ENCODE results near the gene SSX2IP. TPM values are rescaled to one million over a fixed set of nuclear protein-coding genes. Genes with fewer than 3 reads are reported as not detected.
A peak's percentile ranks its signal among the peaks of the same experiment; 100 is the strongest.

Gene SSX2IP
- total and polyA plus RNA-seq, 2 experiments from 2014 or later = 23.2 to 28.4 TPM

DNA sequence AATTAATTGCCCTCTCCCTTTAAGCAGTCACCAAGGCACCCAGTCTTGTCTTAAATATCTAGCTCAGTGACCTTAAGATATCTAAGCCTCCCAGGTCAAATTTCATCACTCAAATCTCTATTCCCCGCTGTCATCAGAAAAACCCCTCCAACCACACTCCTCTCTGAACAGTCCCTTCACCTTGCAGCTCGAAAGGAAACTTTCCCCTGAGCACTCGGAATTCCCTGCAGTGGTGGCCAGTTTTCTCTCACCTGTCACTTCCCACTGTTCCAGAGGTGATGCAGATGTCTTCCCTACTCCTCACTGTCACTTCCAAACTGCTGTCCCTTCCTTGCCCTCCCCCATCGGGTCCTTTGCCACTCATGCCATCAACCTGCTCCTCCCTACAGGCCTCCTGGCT is 15.3 kb upstream of the SSX2IP start:
- Mint-ChIP-seq H3K4me1 (peaks cover 17% of the 10 kb centered on the region), H3K4me3 (no peak overlapping the region), H3K36me3 (ENCODE audit: low read depth) (no peaks in the 10 kb centered on the region), H3K27me3 (ENCODE audit: insufficient read depth, low read depth, poor library complexity) (no peaks in the 10 kb centered on the region), H3K27ac (no peak overlapping the region), H3K9me3 (no peaks in the 10 kb centered on the region)
- Histone ChIP-seq H3K27me3 (ENCODE audit: insufficient read depth) (no peaks in the 10 kb centered on the region), H4K20me1 (replicated peaks; ENCODE audit: insufficient read depth) (no peaks in the 10 kb centered on the region), H2AFZ (peak overlapping the region; percentile 44), H3K4me2 (peak overlapping the region; percentile 29; the same call in 1 of the 2 replicates), H3F3A (replicated peaks; ENCODE audit: low read depth) (no peaks in the 10 kb centered on the region), H3K4me3 (no peak overlapping the region), H3K79me2 (replicated peaks; ENCODE audit: insufficient read depth) (no peaks in the 10 kb centered on the region), H3K9me2 (ENCODE audit: insufficient read depth) (peaks cover 15% of the 10 kb centered on the region), H3K4me1 (ENCODE audit: insufficient read depth) (peaks cover 34% of the 10 kb centered on the region), H3K36me3 (ENCODE audit: insufficient read depth) (no peaks in the 10 kb centered on the region), H3K27ac (ENCODE audit: low read depth) (no peak overlapping the region)
- ATAC-seq = no peak
- TF ChIP-seq, protein P1, sequence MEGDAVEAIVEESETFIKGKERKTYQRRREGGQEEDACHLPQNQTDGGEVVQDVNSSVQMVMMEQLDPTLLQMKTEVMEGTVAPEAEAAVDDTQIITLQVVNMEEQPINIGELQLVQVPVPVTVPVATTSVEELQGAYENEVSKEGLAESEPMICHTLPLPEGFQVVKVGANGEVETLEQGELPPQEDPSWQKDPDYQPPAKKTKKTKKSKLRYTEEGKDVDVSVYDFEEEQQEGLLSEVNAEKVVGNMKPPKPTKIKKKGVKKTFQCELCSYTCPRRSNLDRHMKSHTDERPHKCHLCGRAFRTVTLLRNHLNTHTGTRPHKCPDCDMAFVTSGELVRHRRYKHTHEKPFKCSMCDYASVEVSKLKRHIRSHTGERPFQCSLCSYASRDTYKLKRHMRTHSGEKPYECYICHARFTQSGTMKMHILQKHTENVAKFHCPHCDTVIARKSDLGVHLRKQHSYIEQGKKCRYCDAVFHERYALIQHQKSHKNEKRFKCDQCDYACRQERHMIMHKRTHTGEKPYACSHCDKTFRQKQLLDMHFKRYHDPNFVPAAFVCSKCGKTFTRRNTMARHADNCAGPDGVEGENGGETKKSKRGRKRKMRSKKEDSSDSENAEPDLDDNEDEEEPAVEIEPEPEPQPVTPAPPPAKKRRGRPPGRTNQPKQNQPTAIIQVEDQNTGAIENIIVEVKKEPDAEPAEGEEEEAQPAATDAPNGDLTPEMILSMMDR (conservative IDR thresholded peaks at IDR 0.05; ENCODE audit: low read depth in 2 of 2) = no peak
- TF ChIP-seq, protein P2, sequence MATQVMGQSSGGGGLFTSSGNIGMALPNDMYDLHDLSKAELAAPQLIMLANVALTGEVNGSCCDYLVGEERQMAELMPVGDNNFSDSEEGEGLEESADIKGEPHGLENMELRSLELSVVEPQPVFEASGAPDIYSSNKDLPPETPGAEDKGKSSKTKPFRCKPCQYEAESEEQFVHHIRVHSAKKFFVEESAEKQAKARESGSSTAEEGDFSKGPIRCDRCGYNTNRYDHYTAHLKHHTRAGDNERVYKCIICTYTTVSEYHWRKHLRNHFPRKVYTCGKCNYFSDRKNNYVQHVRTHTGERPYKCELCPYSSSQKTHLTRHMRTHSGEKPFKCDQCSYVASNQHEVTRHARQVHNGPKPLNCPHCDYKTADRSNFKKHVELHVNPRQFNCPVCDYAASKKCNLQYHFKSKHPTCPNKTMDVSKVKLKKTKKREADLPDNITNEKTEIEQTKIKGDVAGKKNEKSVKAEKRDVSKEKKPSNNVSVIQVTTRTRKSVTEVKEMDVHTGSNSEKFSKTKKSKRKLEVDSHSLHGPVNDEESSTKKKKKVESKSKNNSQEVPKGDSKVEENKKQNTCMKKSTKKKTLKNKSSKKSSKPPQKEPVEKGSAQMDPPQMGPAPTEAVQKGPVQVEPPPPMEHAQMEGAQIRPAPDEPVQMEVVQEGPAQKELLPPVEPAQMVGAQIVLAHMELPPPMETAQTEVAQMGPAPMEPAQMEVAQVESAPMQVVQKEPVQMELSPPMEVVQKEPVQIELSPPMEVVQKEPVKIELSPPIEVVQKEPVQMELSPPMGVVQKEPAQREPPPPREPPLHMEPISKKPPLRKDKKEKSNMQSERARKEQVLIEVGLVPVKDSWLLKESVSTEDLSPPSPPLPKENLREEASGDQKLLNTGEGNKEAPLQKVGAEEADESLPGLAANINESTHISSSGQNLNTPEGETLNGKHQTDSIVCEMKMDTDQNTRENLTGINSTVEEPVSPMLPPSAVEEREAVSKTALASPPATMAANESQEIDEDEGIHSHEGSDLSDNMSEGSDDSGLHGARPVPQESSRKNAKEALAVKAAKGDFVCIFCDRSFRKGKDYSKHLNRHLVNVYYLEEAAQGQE (IDR thresholded peaks at IDR 0.05; ENCODE audit: unreplicated experiment) = no peak
- TF ChIP-seq EZH2phosphoT487 (IDR thresholded peaks at IDR 0.05; ENCODE audit: unreplicated experiment) (no peak), POLR2AphosphoS5 (IDR thresholded peaks at IDR 0.05; ENCODE audit: low read depth) (no peak), EZH2 (IDR thresholded peaks at IDR 0.05; ENCODE audit: low read depth, unreplicated experiment) (no peak), NANOG (IDR thresholded peaks at IDR 0.05; ENCODE audit: borderline replicate concordance) (no peak)
- TF ChIP-seq, protein P3, sequence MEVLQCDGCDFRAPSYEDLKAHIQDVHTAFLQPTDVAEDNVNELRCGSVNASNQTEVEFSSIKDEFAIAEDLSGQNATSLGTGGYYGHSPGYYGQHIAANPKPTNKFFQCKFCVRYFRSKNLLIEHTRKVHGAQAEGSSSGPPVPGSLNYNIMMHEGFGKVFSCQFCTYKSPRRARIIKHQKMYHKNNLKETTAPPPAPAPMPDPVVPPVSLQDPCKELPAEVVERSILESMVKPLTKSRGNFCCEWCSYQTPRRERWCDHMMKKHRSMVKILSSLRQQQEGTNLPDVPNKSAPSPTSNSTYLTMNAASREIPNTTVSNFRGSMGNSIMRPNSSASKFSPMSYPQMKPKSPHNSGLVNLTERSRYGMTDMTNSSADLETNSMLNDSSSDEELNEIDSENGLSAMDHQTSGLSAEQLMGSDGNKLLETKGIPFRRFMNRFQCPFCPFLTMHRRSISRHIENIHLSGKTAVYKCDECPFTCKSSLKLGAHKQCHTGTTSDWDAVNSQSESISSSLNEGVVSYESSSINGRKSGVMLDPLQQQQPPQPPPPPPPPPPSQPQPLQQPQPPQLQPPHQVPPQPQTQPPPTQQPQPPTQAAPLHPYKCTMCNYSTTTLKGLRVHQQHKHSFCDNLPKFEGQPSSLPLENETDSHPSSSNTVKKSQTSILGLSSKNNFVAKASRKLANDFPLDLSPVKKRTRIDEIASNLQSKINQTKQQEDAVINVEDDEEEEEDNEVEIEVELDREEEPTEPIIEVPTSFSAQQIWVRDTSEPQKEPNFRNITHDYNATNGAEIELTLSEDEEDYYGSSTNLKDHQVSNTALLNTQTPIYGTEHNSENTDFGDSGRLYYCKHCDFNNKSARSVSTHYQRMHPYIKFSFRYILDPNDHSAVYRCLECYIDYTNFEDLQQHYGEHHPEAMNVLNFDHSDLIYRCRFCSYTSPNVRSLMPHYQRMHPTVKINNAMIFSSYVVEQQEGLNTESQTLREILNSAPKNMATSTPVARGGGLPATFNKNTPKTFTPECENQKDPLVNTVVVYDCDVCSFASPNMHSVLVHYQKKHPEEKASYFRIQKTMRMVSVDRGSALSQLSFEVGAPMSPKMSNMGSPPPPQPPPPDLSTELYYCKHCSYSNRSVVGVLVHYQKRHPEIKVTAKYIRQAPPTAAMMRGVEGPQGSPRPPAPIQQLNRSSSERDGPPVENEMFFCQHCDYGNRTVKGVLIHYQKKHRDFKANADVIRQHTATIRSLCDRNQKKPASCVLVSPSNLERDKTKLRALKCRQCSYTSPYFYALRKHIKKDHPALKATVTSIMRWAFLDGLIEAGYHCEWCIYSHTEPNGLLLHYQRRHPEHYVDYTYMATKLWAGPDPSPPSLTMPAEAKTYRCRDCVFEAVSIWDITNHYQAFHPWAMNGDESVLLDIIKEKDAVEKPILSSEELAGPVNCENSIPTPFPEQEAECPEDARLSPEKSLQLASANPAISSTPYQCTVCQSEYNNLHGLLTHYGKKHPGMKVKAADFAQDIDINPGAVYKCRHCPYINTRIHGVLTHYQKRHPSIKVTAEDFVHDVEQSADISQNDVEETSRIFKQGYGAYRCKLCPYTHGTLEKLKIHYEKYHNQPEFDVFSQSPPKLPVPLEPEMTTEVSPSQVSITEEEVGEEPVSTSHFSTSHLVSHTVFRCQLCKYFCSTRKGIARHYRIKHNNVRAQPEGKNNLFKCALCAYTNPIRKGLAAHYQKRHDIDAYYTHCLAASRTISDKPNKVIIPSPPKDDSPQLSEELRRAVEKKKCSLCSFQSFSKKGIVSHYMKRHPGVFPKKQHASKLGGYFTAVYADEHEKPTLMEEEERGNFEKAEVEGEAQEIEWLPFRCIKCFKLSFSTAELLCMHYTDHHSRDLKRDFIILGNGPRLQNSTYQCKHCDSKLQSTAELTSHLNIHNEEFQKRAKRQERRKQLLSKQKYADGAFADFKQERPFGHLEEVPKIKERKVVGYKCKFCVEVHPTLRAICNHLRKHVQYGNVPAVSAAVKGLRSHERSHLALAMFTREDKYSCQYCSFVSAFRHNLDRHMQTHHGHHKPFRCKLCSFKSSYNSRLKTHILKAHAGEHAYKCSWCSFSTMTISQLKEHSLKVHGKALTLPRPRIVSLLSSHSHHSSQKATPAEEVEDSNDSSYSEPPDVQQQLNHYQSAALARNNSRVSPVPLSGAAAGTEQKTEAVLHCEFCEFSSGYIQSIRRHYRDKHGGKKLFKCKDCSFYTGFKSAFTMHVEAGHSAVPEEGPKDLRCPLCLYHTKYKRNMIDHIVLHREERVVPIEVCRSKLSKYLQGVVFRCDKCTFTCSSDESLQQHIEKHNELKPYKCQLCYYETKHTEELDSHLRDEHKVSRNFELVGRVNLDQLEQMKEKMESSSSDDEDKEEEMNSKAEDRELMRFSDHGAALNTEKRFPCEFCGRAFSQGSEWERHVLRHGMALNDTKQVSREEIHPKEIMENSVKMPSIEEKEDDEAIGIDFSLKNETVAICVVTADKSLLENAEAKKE (CRISPR knock-in tag; IDR thresholded peaks at IDR 0.05) = no peak
- DNase-seq (ENCODE audit: low spot score) = no peak
